ENCODE data around the gene ZNF302.
A peak's percentile ranks its signal among the peaks of the same experiment; 100 is the strongest.
"Not testable (repeated sequence)": the region's sequence is repeated elsewhere in the genome, so short reads cannot be mapped to it uniquely, and the experiment has no call there.

The ZNF302 gene

GRCh38 chr19:34671972-34672371, 5.5 kb upstream of the ZNF302 start:
- no peak overlapping the region for H3K4me3 ChIP-seq (ENCODE audit: low read depth, low read length)

- no peak overlapping the region for H3K4me3 ChIP-seq (ENCODE audit: low read depth, low read length)
These were observed 3.9 kb upstream of the ZNF302 start for GRCh38 chr19:34673590-34673989.

- H3K4me3 ChIP-seq (ENCODE audit: low read depth, low read length): no peak overlapping the region
These were observed 2.2 kb upstream of the ZNF302 start for GRCh38 chr19:34675250-34675649.

DNA sequence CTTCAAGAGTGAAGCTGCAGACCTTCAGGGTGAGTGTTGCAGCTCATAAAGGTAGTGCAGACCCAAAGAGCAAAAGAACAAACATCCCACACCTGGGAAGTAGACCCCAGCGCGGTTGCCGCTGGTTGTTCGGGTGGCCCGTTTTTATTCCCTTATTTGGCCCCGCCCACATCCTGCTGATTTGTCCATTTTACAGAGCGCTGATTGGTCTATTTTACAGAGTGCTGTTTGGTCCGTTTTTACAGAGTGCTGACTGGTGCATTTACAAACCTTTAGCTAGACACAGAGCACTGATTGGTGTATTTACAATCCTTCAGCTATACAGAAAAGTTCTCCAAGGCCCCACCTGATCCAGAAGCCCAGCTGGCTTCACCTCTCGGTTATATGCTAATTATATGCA, 1.6 kb upstream of the ZNF302 start:
- H3K4me3 ChIP-seq (ENCODE audit: low read depth, low read length): no peak overlapping the region

GRCh38 chr19:34676697-34677385, 637 bp upstream of the ZNF302 start, which contains the start of gene SCGB2B2:
SCGB2B2 (minus strand) TSS chr19:34677159; CDS start chr19:34594563, 82,596 bp downstream.
- peak within 1 kb of the TSS; percentile 81 for H3K4me3 ChIP-seq (ENCODE audit: low read depth, low read length)

DNA sequence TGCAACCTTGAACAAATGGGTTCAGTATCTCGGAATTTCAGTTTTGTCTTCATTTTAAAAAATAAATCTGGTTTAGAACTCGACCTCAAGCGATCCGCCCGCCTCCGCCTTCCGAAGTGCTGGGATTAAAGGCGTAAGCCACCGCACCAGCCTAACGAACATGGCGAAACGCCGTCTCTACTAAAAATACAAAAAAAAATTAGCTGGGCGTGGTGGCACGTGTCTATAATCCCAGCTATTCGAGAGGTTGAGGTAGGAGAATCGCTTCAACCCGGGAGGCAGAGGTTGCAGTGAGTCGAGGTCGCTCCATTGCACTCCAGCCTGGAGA, 571 bp downstream of the ZNF302 start:
- H3K4me3 ChIP-seq (ENCODE audit: low read depth, low read length): peak overlapping the region; percentile 81

GRCh38 chr19:34678421-34678820, 943 bp downstream of the ZNF302 start:
- peak overlapping the region; percentile 81 for H3K4me3 ChIP-seq (ENCODE audit: low read depth, low read length)

DNA sequence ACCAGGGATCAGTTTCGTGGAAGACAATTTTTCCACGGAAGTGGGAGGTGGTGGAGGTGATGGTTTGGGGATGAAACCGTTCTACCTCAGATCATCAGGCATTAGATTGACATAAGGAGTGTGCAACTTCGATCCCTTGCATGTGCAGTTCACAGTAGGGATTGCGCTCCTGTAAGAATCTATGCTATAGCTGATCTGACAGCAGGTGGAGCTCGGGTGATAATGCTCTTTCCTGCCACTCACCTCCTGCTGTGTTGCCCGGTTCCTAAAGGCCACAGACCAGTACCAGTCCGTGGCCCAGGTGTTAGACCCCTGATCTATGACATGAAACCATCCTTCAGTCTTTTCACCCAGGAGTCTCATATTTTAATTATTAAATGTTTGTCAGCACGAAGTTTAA, 4.0 kb downstream of the ZNF302 start:
- no peak overlapping the region for H3K4me3 ChIP-seq (ENCODE audit: low read depth, low read length)

- not testable (repeated sequence) for H3K4me3 ChIP-seq (ENCODE audit: low read depth, low read length)
These were observed 7.8 kb downstream of the ZNF302 start for GRCh38 chr19:34685266-34685665.

DNA sequence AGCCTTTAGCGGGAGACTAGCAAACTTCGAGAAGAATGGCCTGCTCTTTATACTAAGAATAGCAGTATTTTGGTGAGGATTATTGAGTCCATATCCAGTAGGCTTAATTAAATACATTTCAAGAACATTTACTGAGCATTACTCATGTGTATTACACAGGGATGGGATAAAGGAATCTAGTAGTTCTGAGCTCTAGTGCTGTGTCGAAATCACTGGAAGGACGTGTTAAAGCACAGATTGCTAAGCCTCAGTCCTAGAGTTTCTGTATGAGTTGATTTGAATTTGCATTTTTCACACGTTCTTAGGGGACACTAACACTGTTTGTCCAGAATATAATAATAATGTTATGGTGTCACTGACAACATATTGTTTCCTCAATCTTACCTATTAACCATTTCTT, 9.0 kb downstream of the ZNF302 start:
- no peak overlapping the region for H3K4me3 ChIP-seq (ENCODE audit: low read depth, low read length)

GRCh38 chr19:34687348-34687747, 9.9 kb downstream of the ZNF302 start:
- no peak overlapping the region for H3K4me3 ChIP-seq (ENCODE audit: low read depth, low read length)

- no peak overlapping the region for H3K4me3 ChIP-seq (ENCODE audit: low read depth, low read length)
These were observed 11.1 kb downstream of the ZNF302 start for GRCh38 chr19:34688592-34688991.

- H3K4me3 ChIP-seq (ENCODE audit: low read depth, low read length): no peak overlapping the region
These were observed 12.9 kb downstream of the ZNF302 start for GRCh38 chr19:34690372-34690771.

DNA sequence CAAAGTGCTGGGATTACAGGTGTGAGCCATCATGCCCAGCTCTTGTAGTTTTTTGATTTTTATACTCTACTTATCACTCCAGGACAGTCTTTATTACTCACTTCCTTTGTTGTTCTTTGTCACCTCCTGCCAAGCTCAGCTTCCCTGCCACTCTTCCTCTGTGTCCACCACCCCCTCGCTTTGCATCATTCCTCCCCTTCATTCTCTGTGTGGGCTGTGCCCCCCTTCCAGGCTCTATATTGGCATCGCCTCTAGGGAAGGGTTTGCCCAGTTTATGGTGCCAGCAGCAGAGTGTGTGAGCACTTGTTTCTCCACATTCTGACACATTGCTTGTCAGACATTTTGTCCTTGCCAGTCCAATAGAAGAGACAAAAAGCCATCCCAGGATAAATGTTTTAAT, 15.1 kb downstream of the ZNF302 start:
- H3K4me3 ChIP-seq (ENCODE audit: low read depth, low read length): no peak overlapping the region

DNA sequence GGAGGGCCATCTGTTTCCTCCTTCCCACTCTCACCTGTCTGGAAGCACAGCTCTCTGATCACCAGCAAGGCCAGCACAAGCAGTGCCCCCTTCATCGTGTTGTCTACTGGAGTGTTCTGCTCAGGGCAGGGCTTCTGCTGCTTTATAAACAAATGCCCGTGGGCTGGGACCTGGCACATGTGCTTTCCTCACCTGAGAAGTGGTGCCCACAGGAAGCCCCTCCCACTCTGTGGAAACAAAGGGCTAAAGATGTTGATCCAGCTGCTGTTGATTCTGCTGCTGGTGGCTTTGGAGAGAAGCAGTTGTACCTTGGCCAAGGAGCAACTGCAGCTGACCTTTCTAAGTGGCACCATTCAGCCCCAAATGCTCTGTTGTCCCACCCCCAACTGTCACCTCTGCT, 30.2 kb downstream of the ZNF302 start:
- no peak overlapping the region for H3K4me3 ChIP-seq (ENCODE audit: low read depth, low read length)

GRCh38 chr19:34711890-34712289, 34.4 kb downstream of the ZNF302 start:
- H3K4me3 ChIP-seq (ENCODE audit: low read depth, low read length): no peak overlapping the region

- H3K4me3 ChIP-seq (ENCODE audit: low read depth, low read length): no peak overlapping the region
These were observed 35.1 kb downstream of the ZNF302 start for GRCh38 chr19:34712395-34713261.

DNA sequence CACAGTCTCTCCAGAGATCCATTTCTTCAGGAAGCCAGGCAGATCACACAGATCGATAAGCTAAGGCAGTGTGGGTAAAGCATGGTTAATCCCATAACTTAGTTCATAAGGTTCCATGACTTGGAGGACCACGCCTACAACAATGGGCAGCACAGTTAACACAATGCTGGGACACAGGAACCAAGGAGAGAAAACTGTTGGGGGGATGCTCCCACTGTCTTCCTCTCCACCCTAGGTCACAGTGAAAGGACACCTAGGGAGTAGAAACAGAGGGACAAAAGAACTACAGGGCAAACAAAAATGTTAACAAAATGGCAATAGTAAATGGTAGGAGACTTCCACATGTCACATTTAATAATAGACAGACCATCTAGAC, 35.8 kb downstream of the ZNF302 start:
- no peak overlapping the region for H3K4me3 ChIP-seq (ENCODE audit: low read depth, low read length)

DNA sequence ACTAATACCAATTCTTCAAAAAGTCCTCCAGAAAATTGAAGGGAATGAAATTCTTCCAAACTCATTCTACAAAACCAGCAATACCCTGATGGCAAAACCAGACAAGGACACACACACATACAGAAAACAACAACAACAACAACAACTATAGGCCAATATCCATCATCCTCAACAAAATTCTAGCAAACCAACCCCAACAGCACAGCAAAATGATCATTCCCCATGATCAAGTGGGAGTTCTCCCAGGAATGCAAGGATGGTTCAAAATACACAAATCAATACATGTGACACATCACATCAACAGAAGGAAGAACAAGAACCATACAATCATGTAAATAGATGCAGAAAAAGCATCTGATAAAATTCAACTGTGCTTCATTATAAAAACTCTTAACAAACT, 37.9 kb downstream of the ZNF302 start:
- H3K4me3 ChIP-seq (ENCODE audit: low read depth, low read length): no peak overlapping the region

DNA sequence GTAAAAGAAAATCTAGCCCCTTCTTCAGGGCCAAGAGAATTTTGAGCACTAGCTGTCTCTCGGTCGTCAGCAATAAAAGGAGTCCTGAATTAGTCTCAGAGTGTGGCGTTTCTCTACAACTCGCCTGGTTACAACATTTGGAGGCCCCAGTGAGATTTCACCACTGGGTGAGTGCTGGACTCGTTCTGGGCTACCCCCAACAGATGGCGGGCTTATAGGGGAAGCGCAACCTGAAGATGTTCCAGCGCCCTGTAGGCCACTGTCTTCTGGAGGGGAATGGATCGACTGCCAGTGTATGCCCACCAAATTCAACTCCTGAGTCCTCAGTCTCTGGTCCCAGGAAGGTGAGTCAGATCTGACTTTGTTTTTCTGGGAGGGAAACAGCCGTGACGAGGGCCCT, 44.9 kb downstream of the ZNF302 start:
- no peak overlapping the region for H3K4me3 ChIP-seq (ENCODE audit: low read depth, low read length)

DNA sequence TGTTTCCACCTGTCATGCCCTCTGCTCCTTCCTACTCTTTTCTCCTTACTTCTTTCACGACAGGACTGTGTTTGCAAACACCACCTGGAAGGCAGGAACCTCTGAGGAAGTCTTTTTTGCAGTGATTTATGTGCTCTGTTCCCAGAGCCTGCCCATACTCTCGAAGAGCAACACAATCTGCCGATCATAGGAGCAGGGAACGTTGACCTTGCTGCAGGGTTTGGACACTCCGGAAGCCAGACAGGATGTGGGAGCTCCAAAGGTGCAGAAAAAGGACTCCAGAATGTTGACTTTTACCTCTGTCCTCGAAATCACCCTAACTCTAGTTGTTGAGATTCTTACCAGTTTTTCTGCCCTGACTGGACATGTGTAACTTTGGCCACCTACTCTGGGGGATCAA, 47.9 kb downstream of the ZNF302 start:
- no peak overlapping the region for H3K4me3 ChIP-seq (ENCODE audit: low read depth, low read length)

DNA sequence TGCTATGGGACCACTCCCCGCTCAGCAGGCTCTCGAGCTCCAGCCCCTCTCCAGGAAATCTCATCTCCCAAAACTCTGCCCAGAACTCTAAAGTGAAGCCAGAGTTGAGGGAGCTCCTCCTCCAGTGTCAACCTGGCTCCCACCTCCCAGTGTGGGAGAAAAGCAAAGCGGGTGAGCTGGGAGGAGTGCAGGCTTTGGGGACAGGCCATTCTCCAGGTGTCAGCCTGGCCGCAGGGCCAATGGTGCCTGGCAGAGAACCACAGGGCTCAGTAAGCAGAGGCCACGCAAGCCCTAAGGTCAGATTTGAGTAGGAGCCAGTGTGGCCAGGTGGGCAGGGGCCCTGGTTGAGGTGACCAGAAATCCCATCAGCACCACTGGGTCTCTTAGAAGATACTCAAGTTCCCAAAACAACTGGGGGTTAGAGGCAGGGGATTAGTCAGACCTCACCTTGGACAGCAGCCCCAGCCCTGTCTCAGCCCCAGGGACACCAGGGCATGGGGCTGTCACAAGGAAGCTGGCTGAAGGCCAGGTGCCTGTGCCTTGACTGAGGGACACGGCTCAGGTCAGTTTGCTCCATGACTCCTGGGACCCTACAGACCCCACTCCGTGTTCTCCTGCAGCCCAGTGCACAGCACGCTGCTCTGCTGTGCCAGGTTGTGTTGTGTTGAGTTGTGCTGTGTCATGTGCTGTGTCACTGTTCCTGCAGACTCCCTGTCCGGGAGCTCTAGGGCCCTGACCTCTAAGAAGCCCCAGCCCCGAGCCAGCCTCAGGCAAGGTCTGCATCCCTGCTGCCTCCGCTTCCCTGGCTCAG, 53.7 kb downstream of the ZNF302 start:
- H3K4me3 ChIP-seq (ENCODE audit: low read depth, low read length): no peak overlapping the region
